Erythroblast (primary cell): ENCODE results near the gene PHTF2.

Source experiments
- GATA1 ChIP-seq: IDR thresholded peaks from 2 replicates; pipeline ENCODE4 v1.6.1; 2011; ENCODE audit warnings: low read depth, mild to moderate bottlenecking, control low read depth, low read length, moderate library complexity
- POLR2A ChIP-seq: IDR thresholded peaks from 2 replicates; pipeline ENCODE4 v1.6.1; 2011; ENCODE audit warnings: mild to moderate bottlenecking, low read length

DNA sequence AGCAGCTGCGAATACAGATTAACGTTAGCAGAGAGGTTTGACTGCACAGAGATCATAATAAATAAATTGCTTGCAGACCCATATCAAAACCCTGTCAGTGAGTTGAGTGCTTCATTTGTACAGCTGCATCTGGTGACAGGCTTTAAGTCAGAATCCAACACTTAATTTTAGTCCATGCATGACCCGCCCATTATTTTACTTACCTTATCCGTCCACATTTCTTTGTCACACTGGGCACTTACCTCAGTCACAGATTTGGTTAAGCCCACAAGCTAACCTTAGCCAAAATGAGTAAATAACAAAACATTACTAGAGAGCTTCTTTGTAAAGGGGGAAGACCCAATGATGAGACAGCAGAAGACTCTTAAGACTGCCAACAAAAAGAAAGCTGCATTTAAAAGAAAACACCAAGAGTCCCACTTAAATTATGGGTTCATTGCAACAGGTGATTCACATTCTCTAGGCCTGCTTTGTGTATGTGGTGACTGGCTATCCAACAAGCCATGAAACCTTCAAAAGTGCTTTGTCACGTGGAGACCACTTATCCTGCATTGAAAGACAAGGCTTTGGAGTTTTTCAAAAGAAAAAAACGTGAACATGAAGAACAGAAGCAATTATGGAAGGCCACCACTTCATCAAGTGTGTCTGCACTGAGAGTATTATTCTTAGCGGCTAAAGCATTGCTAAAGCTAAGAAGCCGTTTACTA, 32.2 kb downstream of the PHTF2 start:
- TF ChIP-seq POLR2A: no peak
- no peak for TF ChIP-seq GATA1
